Coronary artery (tissue), 2 donors: ENCODE measurements around the gene KYNU.
"Not testable (repeated sequence)": the region's sequence is repeated elsewhere in the genome, so short reads cannot be mapped to it uniquely, and the experiment has no call there.

ENCODE experiments used
- DNase-seq: peaks from one replicate; pipeline ENCODE4 v3.0.0-alpha.2; 2017; ENCODE audit warnings: low spot score
- H3K27ac ChIP-seq, 2 donors: fragments of 200-600 bp; sonication (generic); one replicate each; pipeline ENCODE4 v1.5.1; 2016 to 2019
- H3K4me3 ChIP-seq: fragments of 200-600 bp; sonication (generic); 2 replicates; pipeline ENCODE4 v1.5.1; 2016; ENCODE audit warnings: mild to moderate bottlenecking, moderate library complexity
- CTCF ChIP-seq: fragments of 200-600 bp; sonication (generic); IDR thresholded peaks from one replicate; pipeline ENCODE4 v1.5.1; 2019; ENCODE audit warnings: antibody characterized with exemption

The KYNU gene

GRCh38 chr2:143001501-143001900 is 124.0 kb downstream of the KYNU start:
- TF ChIP-seq CTCF = no peak
- no peak for DNase-seq
- H3K27ac ChIP-seq = no peak overlapping the region
- H3K4me3 ChIP-seq = no peak overlapping the region

- TF ChIP-seq CTCF = no peak
- H3K4me3 ChIP-seq = no peak overlapping the region
- no peak overlapping the region for H3K27ac ChIP-seq
- DNase-seq = no peak
Observed at GRCh38 chr2:143015656-143016055, 138.2 kb downstream of the KYNU start.

GRCh38 chr2:143026411-143027054 is 149.1 kb downstream of the KYNU start:
- TF ChIP-seq CTCF = no peak
- H3K4me3 ChIP-seq = peak overlapping the region; percentile 45
- peak overlapping the region in 1 of 2 donors; percentile 52 for H3K27ac ChIP-seq
- DNase-seq = no peak

- no peak overlapping the region for H3K4me3 ChIP-seq
- TF ChIP-seq CTCF = no peak
- DNase-seq = no peak
- H3K27ac ChIP-seq = no peak overlapping the region
Observed at GRCh38 chr2:143029141-143029540, 151.7 kb downstream of the KYNU start.

GRCh38 chr2:143030127-143030526 is 152.7 kb downstream of the KYNU start:
- DNase-seq = no peak
- TF ChIP-seq CTCF = no peak
- no peak overlapping the region for H3K4me3 ChIP-seq
- no peak overlapping the region for H3K27ac ChIP-seq

GRCh38 chr2:143034292-143035074 is 157.0 kb downstream of the KYNU start:
- TF ChIP-seq CTCF = peak; percentile 81
- H3K4me3 ChIP-seq = no peak overlapping the region
- no peak for DNase-seq
- H3K27ac ChIP-seq = no peak overlapping the region

- DNase-seq = no peak
- H3K27ac ChIP-seq = no peak overlapping the region
- no peak overlapping the region for H3K4me3 ChIP-seq
- no peak for TF ChIP-seq CTCF
Observed at GRCh38 chr2:143051465-143051864, 174.0 kb downstream of the KYNU start.

- DNase-seq, H3K27ac ChIP-seq, H3K4me3 ChIP-seq: not testable (repeated sequence)
Observed at GRCh38 chr2:143053437-143053836, 176.0 kb downstream of the KYNU start.
